Measurements from ENCODE around the gene ARL4C. TPM values are rescaled to one million over a fixed set of nuclear protein-coding genes. Genes with fewer than 3 reads are reported as not detected.

The ARL4C gene
- polyA plus RNA-seq, 2 of the 4 experiments (the other 2 are of a cell fraction) = 70.4 to 70.9 TPM

DNA sequence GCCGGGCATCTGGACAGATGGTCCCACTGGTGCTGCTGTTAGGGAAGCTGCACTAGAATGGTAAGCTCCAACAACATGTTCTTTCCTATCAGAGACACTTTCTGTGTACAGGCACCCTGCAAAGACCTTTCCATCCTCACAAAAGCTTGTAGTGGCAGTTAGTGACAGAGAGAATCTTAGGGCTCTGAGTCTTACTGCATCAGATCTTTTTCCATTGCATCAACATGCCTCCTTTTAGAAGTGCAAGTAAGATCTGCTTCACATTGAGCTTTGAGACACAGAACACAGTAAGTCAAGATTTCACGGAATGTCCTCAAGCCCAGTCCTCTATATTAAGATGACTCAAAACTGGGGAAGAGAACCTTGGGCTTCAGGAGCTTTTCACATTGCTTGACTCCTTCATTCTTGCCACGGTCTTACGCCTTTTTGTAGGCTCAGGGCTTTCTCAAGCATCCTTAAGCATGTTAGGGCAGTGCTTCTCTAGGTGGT, 52.6 kb downstream of the ARL4C start:
- no peak for FAIRE-seq
- TF ChIP-seq ATOH8 (CRISPR knock-in tag; IDR thresholded peaks at IDR 0.05; ENCODE audit: low read depth) = no peak
- no peak for TF ChIP-seq TFCP2L1 (CRISPR knock-in tag; IDR thresholded peaks at IDR 0.05)
- TF ChIP-seq RARB (CRISPR knock-in tag; IDR thresholded peaks at IDR 0.05) = no peak
- TF ChIP-seq KDM1A (IDR thresholded peaks at IDR 0.05; ENCODE audit: low read depth) = no peak
- TF ChIP-seq NPAS2 (CRISPR knock-in tag; IDR thresholded peaks at IDR 0.05; ENCODE audit: borderline replicate concordance) = no peak
- no peak for TF ChIP-seq FOSB (CRISPR knock-in tag; IDR thresholded peaks at IDR 0.05)
- no peak for TF ChIP-seq SMC3 (IDR thresholded peaks at IDR 0.05)
- TF ChIP-seq TP53 (CRISPR knock-in tag; IDR thresholded peaks at IDR 0.05) = no peak
- TF ChIP-seq NFE2L2 (conservative IDR thresholded peaks at IDR 0.05; ENCODE audit: low read length) = no peak
- no peak for TF ChIP-seq CBX8 (IDR thresholded peaks at IDR 0.05)
- TF ChIP-seq FOXS1 (CRISPR knock-in tag; IDR thresholded peaks at IDR 0.05) = no peak
- TF ChIP-seq, protein P1, sequence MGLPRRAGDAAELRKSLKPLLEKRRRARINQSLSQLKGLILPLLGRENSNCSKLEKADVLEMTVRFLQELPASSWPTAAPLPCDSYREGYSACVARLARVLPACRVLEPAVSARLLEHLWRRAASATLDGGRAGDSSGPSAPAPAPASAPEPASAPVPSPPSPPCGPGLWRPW (IDR thresholded peaks at IDR 0.05) = no peak
- no peak for TF ChIP-seq FOSL2 (IDR thresholded peaks at IDR 0.05)
- TF ChIP-seq FOSL2 (CRISPR knock-in tag; IDR thresholded peaks at IDR 0.05) = no peak
- no peak for TF ChIP-seq POLR2AphosphoS2 (conservative IDR thresholded peaks at IDR 0.05; ENCODE audit: low read length)
- no peak for TF ChIP-seq USF2 (IDR thresholded peaks at IDR 0.05)
- TF ChIP-seq BCL3 (IDR thresholded peaks at IDR 0.05) = no peak
- TF ChIP-seq PBX3 (IDR thresholded peaks at IDR 0.05) = no peak
- peaks cover 14% of the 10 kb centered on the region; the same call in 2 of the 3 replicates for H3K4me1 ChIP-seq
- H3K4me3 ChIP-seq = no peak overlapping the region
- no peak overlapping the region for H3K4me2 ChIP-seq
- CTCF ChIA-PET = no interaction called here
- POLR2A ChIA-PET = no interaction called here
- H3K9me3 ChIP-seq = no peaks in the 10 kb centered on the region
- DNase-seq (ENCODE audit: low read depth in 1 of 2, low spot score in 1 of 2) = no peak
- WGBS (ENCODE audit: missing lambda C conversion rate) = 88% methylated on average over 4 of the region's 4 CpGs
- H3K27ac ChIP-seq = no peak overlapping the region
- no peak for ATAC-seq
